C4-2B (cell line): ENCODE data around the gene SVBP.

Experiments
- CTCF ChIP-seq: fragments of 450-650 bp; conservative IDR thresholded peaks from 2 replicates; pipeline ENCODE4 v1.5.1; 2017; ENCODE audit warnings: mild to moderate bottlenecking
- ZFX ChIP-seq: fragments of 450-650 bp; IDR thresholded peaks from 2 replicates; pipeline ENCODE4 v1.6.1; 2017

- TF ChIP-seq CTCF (no peak), ZFX (no peak)
Measured at GRCh38 chr1:42845193-42845592, 28.0 kb upstream of the SVBP start.
